Activated CD8-positive, alpha-beta T cell treated with anti-CD3 and anti-CD28 coated beads for 36 hours (primary cell): ENCODE data around the gene PKM. TPM values are rescaled to one million over a fixed set of nuclear protein-coding genes. Genes with fewer than 3 reads are reported as not detected.

Experiments
- ATAC-seq: fragments of 200-7000 bp; cut with Tn5 transposase; one replicate; pipeline ENCODE4 v1.10.0; 2021; ENCODE audit warnings: mild to moderate bottlenecking, moderate library complexity
- CTCF ChIA-PET: fragments of 350-600 bp; sonication (Branson Sonifier 250); formaldehyde crosslinking; loops from one replicate; lab custom pipeline; 2021; ENCODE audit warnings: antibody characterized with exemption; lab: Charles Lee
- POLR2A ChIA-PET: fragments of 350-600 bp; sonication (Branson Sonifier 250); formaldehyde crosslinking; loops from one replicate; lab custom pipeline; 2021; ENCODE audit warnings: antibody characterized with exemption; lab: Charles Lee
- DNase-seq: peaks from one replicate; pipeline ENCODE4 v3.0.0-alpha.2; 2020
- H3K27ac Mint-ChIP-seq: one replicate; pipeline ENCODE4 v1.8.0; 2021; ENCODE audit warnings: mild to moderate bottlenecking, mixed read lengths
- H3K27me3 Mint-ChIP-seq: one replicate; pipeline ENCODE4 v1.8.0; 2021; ENCODE audit warnings: mixed read lengths
- H3K36me3 Mint-ChIP-seq: one replicate; pipeline ENCODE4 v1.8.0; 2021; ENCODE audit warnings: low read depth, mixed read lengths
- H3K4me1 Mint-ChIP-seq: one replicate; pipeline ENCODE4 v1.8.0; 2021; ENCODE audit warnings: low read depth, mixed read lengths
- H3K4me3 Mint-ChIP-seq: one replicate; pipeline ENCODE4 v1.8.0; 2021; ENCODE audit warnings: mild to moderate bottlenecking, moderate library complexity, mixed read lengths
- H3K9me3 Mint-ChIP-seq: one replicate; pipeline ENCODE4 v1.8.0; 2021; ENCODE audit warnings: mixed read lengths
- CTCF ChIP-seq: fragments of 200-600 bp; IDR thresholded peaks from one replicate; pipeline ENCODE4 v1.8.0; 2022; ENCODE audit warnings: antibody characterized with exemption, mild to moderate bottlenecking
- intact Hi-C: fragments of 100-400 bp; cut with micrococcal nuclease; formaldehyde crosslinking; loops from one replicate; pipeline ENCODE4 v1.10.0; 2022
- total RNA-seq, 2 experiments: library from RNA; stranded (reverse); gene quantifications; one replicate each; pipeline ENCODE4 v1.2.3, GENCODE V29; 2021

The PKM gene
- total RNA-seq, 2 experiments from 2014 or later: 2,565 to 2,588 TPM

GRCh38 chr15:72202302-72202701, 28.7 kb downstream of the PKM start:
- ChIA-PET CTCF (interaction anchor here (4.8 to 5.0 kb wide), 2 partner anchors 24 to 83 kb away, joined by 34 to 35 read pairs; no protein-coding TSS in a partner anchor), POLR2A (interaction anchor here (1.4 to 2.6 kb wide), 3 partner anchors 17 to 25 kb away, joined by 4 to 7 read pairs (median 4); no protein-coding TSS in a partner anchor)
- DNase-seq (no peak), ATAC-seq (no peak)
- intact Hi-C loops: no loop called here
- H3K4me3 Mint-ChIP-seq: no peak overlapping the region
- H3K27me3 Mint-ChIP-seq: peaks cover 4% of the 10 kb centered on the region
- H3K9me3 Mint-ChIP-seq: no peaks in the 10 kb centered on the region
- TF ChIP-seq CTCF: no peak
- H3K27ac Mint-ChIP-seq: peak overlapping the region; percentile 24
- H3K36me3 Mint-ChIP-seq: peaks cover 95% of the 10 kb centered on the region
- peaks cover 28% of the 10 kb centered on the region for H3K4me1 Mint-ChIP-seq

- no peaks in the 10 kb centered on the region for H3K9me3 Mint-ChIP-seq
- H3K4me3 Mint-ChIP-seq: no peak overlapping the region
- H3K27me3 Mint-ChIP-seq: peaks cover 8% of the 10 kb centered on the region
- TF ChIP-seq CTCF: no peak
- DNase-seq (no peak), ATAC-seq (no peak)
- intact Hi-C loops: no loop called here
- H3K36me3 Mint-ChIP-seq: peaks cover 87% of the 10 kb centered on the region
- ChIA-PET POLR2A (interaction anchor here (0.9 to 2.6 kb wide), 4 partner anchors 16 to 38 kb away, joined by 3 to 8 read pairs (median 6); no protein-coding TSS in a partner anchor), CTCF (interaction anchor here (1.7 to 5.0 kb wide), 4 partner anchors 19 to 84 kb away, joined by 5 to 35 read pairs (median 26); no protein-coding TSS in a partner anchor)
- peaks cover 23% of the 10 kb centered on the region for H3K4me1 Mint-ChIP-seq
- peak overlapping the region; percentile 34 for H3K27ac Mint-ChIP-seq
Measured at GRCh38 chr15:72201391-72201921, 29.5 kb downstream of the PKM start.

GRCh38 chr15:72200395-72201237, 30.4 kb downstream of the PKM start:
- Mint-ChIP-seq H3K9me3 (no peaks in the 10 kb centered on the region), H3K27ac (peak overlapping the region; percentile 9), H3K36me3 (peaks cover 78% of the 10 kb centered on the region), H3K4me3 (no peak overlapping the region), H3K27me3 (peaks cover 11% of the 10 kb centered on the region), H3K4me1 (peaks cover 23% of the 10 kb centered on the region)
- no peak for DNase-seq
- POLR2A ChIA-PET: interaction anchor here (0.7 to 2.9 kb wide), 12 partner anchors 7 to 39 kb away, joined by 3 to 18 read pairs (median 5); no protein-coding TSS in a partner anchor
- ATAC-seq: no peak
- no peak for TF ChIP-seq CTCF
- CTCF ChIA-PET: interaction anchor here (0.6 to 5.0 kb wide), 14 partner anchors 10 to 85 kb away, joined by 3 to 35 read pairs (median 5); partner anchors contain the start of gene PKM
- intact Hi-C loops: no loop called here

- peak; percentile 82 for DNase-seq
- ChIA-PET POLR2A (interaction anchor here (0.7 to 2.9 kb wide), 10 partner anchors 8 to 40 kb away, joined by 3 to 18 read pairs (median 6); no protein-coding TSS in a partner anchor), CTCF (interaction anchor here (0.6 to 5.0 kb wide), 15 partner anchors 10 to 86 kb away, joined by 3 to 35 read pairs (median 5); partner anchors contain the start of gene PKM)
- peak; percentile 73 for TF ChIP-seq CTCF
- peak; percentile 52 for ATAC-seq
- no peak overlapping the region for H3K4me3 Mint-ChIP-seq
- H3K4me1 Mint-ChIP-seq: peaks cover 23% of the 10 kb centered on the region
- H3K9me3 Mint-ChIP-seq: no peaks in the 10 kb centered on the region
- intact Hi-C loops: no loop called here
- H3K36me3 Mint-ChIP-seq: peaks cover 70% of the 10 kb centered on the region
- H3K27me3 Mint-ChIP-seq: peaks cover 11% of the 10 kb centered on the region
- H3K27ac Mint-ChIP-seq: no peak overlapping the region
Measured at GRCh38 chr15:72199721-72200212, 31.2 kb downstream of the PKM start.
